CD14-positive monocyte (primary cell): Measurements from ENCODE around the gene RIC3. TPM values are rescaled to one million over a fixed set of nuclear protein-coding genes. Genes with fewer than 3 reads are reported as not detected.

Experiments used
- DNase-seq, 3 donors: peaks; one replicate each; pipeline ENCODE4 v3.0.0-alpha.2; 2011 to 2022
- H2AFZ ChIP-seq: 2 replicates; pipeline ENCODE4 v1.6.0; 2012; ENCODE audit warnings: mild to moderate bottlenecking, low read depth, low read length, inconsistent platforms; ENCODE audit not compliant: insufficient read depth, poor library complexity, severe bottlenecking
- H3K27ac ChIP-seq, 2 donors: 1 replicate in 1 of 2; 2 replicates in 1 of 2; pipeline ENCODE4 v1.5.1; 2012 to 2013; ENCODE audit warnings: low read length in 2 of 2, control low read depth in 1 of 2, inconsistent platforms in 1 of 2, low read depth in 1 of 2, mild to moderate bottlenecking in 1 of 2
- H3K27me3 ChIP-seq, 2 donors: one replicate each; pipeline versions ENCODE4 v1.6.0 to v1.6.1; 2011 to 2013; ENCODE audit warnings: low read length in 2 of 2; ENCODE audit not compliant: control insufficient read depth in 2 of 2, insufficient read depth in 2 of 2
- H3K36me3 ChIP-seq, 2 donors: replicated peaks in 1 of 2; 1 replicate in 1 of 2; 2 replicates in 1 of 2; pipeline versions ENCODE4 v1.5.1 to v1.6.1; 2012 to 2013; ENCODE audit warnings: low read length in 2 of 2, control low read depth in 1 of 2, inconsistent platforms in 1 of 2, mild to moderate bottlenecking in 1 of 2; ENCODE audit not compliant: insufficient read depth in 2 of 2, control insufficient read depth in 1 of 2
- H3K4me1 ChIP-seq, 2 donors: 1 replicate in 1 of 2; 2 replicates in 1 of 2; pipeline versions ENCODE4 v1.5.1 to v1.6.1; 2012 to 2013; ENCODE audit warnings: low read length in 2 of 2, control low read depth in 1 of 2, inconsistent platforms in 1 of 2, mild to moderate bottlenecking in 1 of 2, moderate library complexity in 1 of 2; ENCODE audit not compliant: insufficient read depth in 2 of 2, control insufficient read depth in 1 of 2
- H3K4me2 ChIP-seq: replicated peaks from 2 replicates; pipeline ENCODE3; 2012; ENCODE audit warnings: low read length, moderate library complexity, mild to moderate bottlenecking; ENCODE audit not compliant: poor library complexity, severe bottlenecking; ENCODE audit errors: extremely low read depth
- H3K4me3 ChIP-seq, 3 experiments: fragments of 200-600 bp in 1 of 3; sonication (generic) in 1 of 3; replicated peaks in 1 of 3; 1 replicate in 2 of 3; 2 replicates in 1 of 3; pipeline ENCODE4 v1.5.1; 2011 to 2013; ENCODE audit warnings: low read length in 3 of 3, mild to moderate bottlenecking in 3 of 3, control low read depth in 2 of 3, low read depth in 2 of 3, inconsistent platforms in 1 of 3, moderate library complexity in 1 of 3
- H3K79me2 ChIP-seq: 2 replicates; pipeline ENCODE4 v1.6.0; 2012; ENCODE audit warnings: mild to moderate bottlenecking, control low read depth, inconsistent platforms, low read length, moderate library complexity; ENCODE audit not compliant: insufficient read depth
- H3K9ac ChIP-seq: 2 replicates; pipeline ENCODE4 v1.6.0; 2017; ENCODE audit warnings: low read length, mild to moderate bottlenecking; ENCODE audit not compliant: insufficient read depth, poor library complexity, severe bottlenecking
- H3K9me3 ChIP-seq, 2 donors: replicated peaks in 1 of 2; 1 replicate in 1 of 2; 2 replicates in 1 of 2; pipeline versions ENCODE4 v1.5.1 to v1.6.1; 2012 to 2013; ENCODE audit warnings: low read length in 2 of 2, control low read depth in 1 of 2; ENCODE audit not compliant: control insufficient read depth in 1 of 2, insufficient read depth in 1 of 2
- H4K20me1 ChIP-seq: 2 replicates; pipeline ENCODE4 v1.6.0; 2012; ENCODE audit warnings: mild to moderate bottlenecking, low read length, control low read depth, moderate library complexity; ENCODE audit not compliant: insufficient read depth
- H3K27ac Mint-ChIP-seq, 7 donors: one replicate each; pipeline ENCODE4 v1.8.0; 2020; ENCODE audit warnings: mild to moderate bottlenecking in 7 of 7, mixed read lengths in 7 of 7, moderate library complexity in 6 of 7, inconsistent platforms in 2 of 7
- H3K27me3 Mint-ChIP-seq, 3 donors: one replicate each; pipeline ENCODE4 v1.8.0; 2021 to 2022; ENCODE audit warnings: low read depth in 3 of 3, mild to moderate bottlenecking in 3 of 3, mixed read lengths in 3 of 3, moderate library complexity in 3 of 3, inconsistent platforms in 1 of 3
- H3K36me3 Mint-ChIP-seq, 2 donors: one replicate each; pipeline ENCODE4 v1.8.0; 2020; ENCODE audit warnings: mixed read lengths in 2 of 2, inconsistent platforms in 1 of 2, mild to moderate bottlenecking in 1 of 2
- H3K4me1 Mint-ChIP-seq: one replicate; pipeline ENCODE4 v1.8.0; 2020; ENCODE audit warnings: mild to moderate bottlenecking, mixed read lengths
- H3K4me3 Mint-ChIP-seq, 2 donors: one replicate each; pipeline ENCODE4 v1.8.0; 2020; ENCODE audit warnings: mild to moderate bottlenecking in 2 of 2, mixed read lengths in 2 of 2, moderate library complexity in 1 of 2
- H3K9me3 Mint-ChIP-seq, 7 donors: one replicate each; pipeline ENCODE4 v1.8.0; 2020 to 2022; ENCODE audit warnings: mixed read lengths in 7 of 7, mild to moderate bottlenecking in 6 of 7, moderate library complexity in 6 of 7, inconsistent platforms in 2 of 7
- CTCF ChIP-seq: fragments of 200-600 bp; IDR thresholded peaks from one replicate; pipeline ENCODE4 v1.8.0; 2022; ENCODE audit warnings: antibody characterized with exemption, mild to moderate bottlenecking
- WGBS: methylation state at CpG from one replicate; pipeline ENCODE4 v1.1.5; 2013; ENCODE audit warnings: missing lambda C conversion rate; ENCODE audit not compliant: insufficient coverage; 5-methylcytosine and 5-hydroxymethylcytosine counted together
- intact Hi-C, 2 donors: fragments of 100-400 bp; cut with micrococcal nuclease; formaldehyde crosslinking; loops; one replicate each; pipeline versions ENCODE4 v1.15.0 to v1.15.1; 2023
- polyA plus RNA-seq, 3 donors: library from polyadenylated mRNA; depleted of rRNA in 1 of 3; unstranded in 2 of 3; stranded (reverse) in 1 of 3; fragments of 300-500 nt in 2 of 3; fragments of >200 nt in 1 of 3; fragmentation: Illumina TruSeq in 2 of 3; gene quantifications; 1 replicate in 2 of 3; 2 replicates in 1 of 3; pipeline ENCODE4 v1.2.3, GENCODE V29; 2012 to 2021

Gene RIC3
- polyA plus RNA-seq, 3 donors: 0.17 TPM; not detected in 2

- Histone ChIP-seq H3K36me3 (no peaks in the 10 kb centered on the region), H3K9me3 (peaks cover 0 to 8% of the 10 kb centered on the region in 2 donors), H3K4me2 (no peak overlapping the region), H3K79me2 (no peaks in the 10 kb centered on the region), H3K4me1 (no peaks in the 10 kb centered on the region), H3K9ac (no peak overlapping the region), H3K27me3 (peaks cover 11 to 36% of the 10 kb centered on the region in 2 donors), H4K20me1 (no peaks in the 10 kb centered on the region), H3K27ac (no peak overlapping the region), H2AFZ (no peak overlapping the region), H3K4me3 (no peak overlapping the region)
- intact Hi-C loops: no loop called here
- WGBS: 89% methylated on average over 6 of the region's 6 CpGs
- Mint-ChIP-seq H3K27me3 (peaks cover 41 to 46% (median 43%) of the 10 kb centered on the region in 3 donors), H3K27ac (no peak overlapping the region), H3K36me3 (no peaks in the 10 kb centered on the region), H3K4me1 (peaks cover 3% of the 10 kb centered on the region), H3K9me3 (peaks cover 0 to 5% (median 2%) of the 10 kb centered on the region in 7 donors), H3K4me3 (no peak overlapping the region)
- DNase-seq: no peak
- TF ChIP-seq CTCF: no peak
Observed at GRCh38 chr11:8084352-8084751, 84.5 kb downstream of the RIC3 start.

- TF ChIP-seq CTCF: no peak
- Histone ChIP-seq H3K9ac (no peak overlapping the region), H3K27me3 (peaks cover 16 to 40% of the 10 kb centered on the region in 2 donors), H3K36me3 (no peaks in the 10 kb centered on the region), H3K4me2 (no peak overlapping the region), H3K4me1 (no peaks in the 10 kb centered on the region), H3K27ac (no peak overlapping the region), H4K20me1 (no peaks in the 10 kb centered on the region), H3K79me2 (no peaks in the 10 kb centered on the region), H3K9me3 (peaks cover 0 to 8% of the 10 kb centered on the region in 2 donors), H3K4me3 (no peak overlapping the region), H2AFZ (no peak overlapping the region)
- Mint-ChIP-seq H3K4me1 (peaks cover 3% of the 10 kb centered on the region), H3K27ac (no peak overlapping the region), H3K9me3 (peaks cover 0 to 5% (median 2%) of the 10 kb centered on the region in 7 donors), H3K36me3 (no peaks in the 10 kb centered on the region), H3K4me3 (no peak overlapping the region), H3K27me3 (peaks cover 45 to 48% (median 46%) of the 10 kb centered on the region in 3 donors)
- intact Hi-C loops: no loop called here
- WGBS: 67% methylated on average over 1 of the region's 1 CpG
- no peak for DNase-seq
Observed at GRCh38 chr11:8083871-8084281, 84.9 kb downstream of the RIC3 start.
